ENCODE data around the gene CNRIP1.

Gene CNRIP1

GRCh38 chr2:68293024-68293423, 26.7 kb downstream of the CNRIP1 start:
- DNase-seq (ENCODE audit: low read depth in 3 of 3, low spot score in 1 of 3): no peak

- DNase-seq (ENCODE audit: low read depth in 3 of 3, low spot score in 1 of 3): no peak
Measured at GRCh38 chr2:68292108-68292710, 27.5 kb downstream of the CNRIP1 start.

- no peak for DNase-seq (ENCODE audit: low read depth in 3 of 3, low spot score in 1 of 3)
Measured at GRCh38 chr2:68291314-68291713, 28.4 kb downstream of the CNRIP1 start.

GRCh38 chr2:68290901-68291300, 28.8 kb downstream of the CNRIP1 start:
- no peak for DNase-seq (ENCODE audit: low read depth in 3 of 3, low spot score in 1 of 3)

GRCh38 chr2:68287580-68288441, 31.9 kb downstream of the CNRIP1 start:
- DNase-seq (ENCODE audit: low read depth in 3 of 3, low spot score in 1 of 3): no peak

GRCh38 chr2:68284896-68285295, 34.9 kb downstream of the CNRIP1 start:
- DNase-seq (ENCODE audit: low read depth in 3 of 3, low spot score in 1 of 3): no peak

GRCh38 chr2:68283419-68283812, 36.3 kb downstream of the CNRIP1 start:
- no peak for DNase-seq (ENCODE audit: low read depth in 3 of 3, low spot score in 1 of 3)

GRCh38 chr2:68282811-68283418, 36.8 kb downstream of the CNRIP1 start:
- DNase-seq (ENCODE audit: low read depth in 3 of 3, low spot score in 1 of 3): no peak

- no peak for DNase-seq (ENCODE audit: low read depth in 3 of 3, low spot score in 1 of 3)
Measured at GRCh38 chr2:68280796-68281195, 39.0 kb downstream of the CNRIP1 start.

- no peak for DNase-seq (ENCODE audit: low read depth in 3 of 3, low spot score in 1 of 3)
Measured at GRCh38 chr2:68280348-68280747, 39.4 kb downstream of the CNRIP1 start.

GRCh38 chr2:68279691-68280090, 40.1 kb downstream of the CNRIP1 start:
- DNase-seq (ENCODE audit: low read depth in 3 of 3, low spot score in 1 of 3): no peak

- no peak for DNase-seq (ENCODE audit: low read depth in 3 of 3, low spot score in 1 of 3)
Measured at GRCh38 chr2:68278169-68278568, 41.6 kb downstream of the CNRIP1 start.

GRCh38 chr2:68274022-68274421, 45.7 kb downstream of the CNRIP1 start:
- DNase-seq (ENCODE audit: low read depth in 3 of 3, low spot score in 1 of 3): no peak

GRCh38 chr2:68272246-68272994, 47.3 kb downstream of the CNRIP1 start:
- no peak for DNase-seq (ENCODE audit: low read depth in 3 of 3, low spot score in 1 of 3)

GRCh38 chr2:68266655-68267054, 53.1 kb downstream of the CNRIP1 start:
- no peak for DNase-seq (ENCODE audit: low read depth in 3 of 3, low spot score in 1 of 3)

GRCh38 chr2:68263632-68264031, 56.1 kb downstream of the CNRIP1 start:
- DNase-seq (ENCODE audit: low read depth in 3 of 3, low spot score in 1 of 3): no peak

- DNase-seq (ENCODE audit: low read depth in 3 of 3, low spot score in 1 of 3): no peak
Measured at GRCh38 chr2:68258851-68259250, 60.9 kb downstream of the CNRIP1 start.

- DNase-seq (ENCODE audit: low read depth in 3 of 3, low spot score in 1 of 3): no peak
Measured at GRCh38 chr2:68256093-68256450, 63.7 kb downstream of the CNRIP1 start.

- peak in 1 of 3 donors; percentile 20 for DNase-seq (ENCODE audit: low read depth in 3 of 3, low spot score in 1 of 3)
Measured at GRCh38 chr2:68253219-68254068, 66.3 kb downstream of the CNRIP1 start.

- peak; percentile 82 to 90 (median 88) for DNase-seq (ENCODE audit: low read depth in 3 of 3, low spot score in 1 of 3)
Measured at GRCh38 chr2:68252400-68253218, 67.1 kb downstream of the CNRIP1 start, which contains the start of gene PPP3R1. TSS of gene PPP3R1 (minus strand) at chr2:68252532. CDS start at chr2:68252127, 405 bp downstream.
